Measurements from ENCODE around the gene GRID2IP.

GRCh38 chr7:6451224-6451705 is 100.0 kb downstream of the GRID2IP start:
- TF ChIP-seq CTCF (conservative IDR thresholded peaks at IDR 0.05; ENCODE audit: low read depth, low read length) (no peak), EZH2 (IDR thresholded peaks at IDR 0.05; ENCODE audit: borderline replicate concordance, low read depth, low read length, poor library complexity, severe bottlenecking) (no peak)
